Stimulated activated CD4-positive, alpha-beta T cell treated with anti-CD3 and anti-CD28 coated beads, TNF-alpha, amount 100 ng/mL, for 24 hours (primary cell): ENCODE data around the gene PI4KA.
"Not testable (repeated sequence)": the region's sequence is repeated elsewhere in the genome, so short reads cannot be mapped to it uniquely, and the experiment has no call there.

ENCODE experiments used
- DNase-seq, 3 experiments: peaks; one replicate each; pipeline ENCODE4 v3.0.0-alpha.2; 2020; ENCODE audit warnings: low read depth in 3 of 3

Gene PI4KA

DNA sequence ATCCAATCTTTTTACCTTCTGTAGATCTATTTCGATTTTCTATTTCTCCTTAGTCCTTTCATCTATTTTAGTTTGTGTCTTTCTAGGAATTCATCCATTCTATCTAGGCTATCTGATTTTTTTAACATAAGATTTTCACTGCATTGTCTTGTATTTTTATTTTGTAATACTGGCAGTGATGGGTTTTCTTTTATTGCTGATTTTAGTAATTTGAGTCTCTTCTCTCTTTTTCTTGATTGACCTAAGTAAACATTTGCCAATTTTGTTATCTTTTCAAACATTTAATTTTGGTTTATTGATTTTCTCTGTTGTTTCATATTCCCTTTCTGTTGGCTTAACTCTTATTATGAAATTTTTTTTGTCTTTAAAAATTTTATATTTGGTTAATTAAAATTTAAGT lies 192.1 kb downstream of the PI4KA start:
- DNase-seq: no peak

DNA sequence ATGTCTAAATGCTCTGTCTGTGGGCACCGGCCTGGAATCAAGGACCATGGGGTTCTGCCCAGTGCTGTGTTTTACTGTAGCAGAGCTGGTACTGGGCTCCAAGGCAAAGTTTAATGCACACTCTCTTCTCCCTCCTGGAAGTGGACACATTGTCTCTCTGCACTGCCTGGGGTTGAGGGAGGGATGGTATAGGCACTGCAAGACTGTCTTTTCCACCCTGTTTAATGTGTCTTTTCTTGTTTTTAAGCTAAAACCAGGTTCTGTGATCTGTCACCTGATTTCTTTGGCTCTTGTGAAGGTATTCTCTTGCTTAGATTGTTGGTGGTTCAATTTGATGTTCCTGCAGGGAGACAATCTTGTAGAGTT lies 194.0 kb downstream of the PI4KA start:
- DNase-seq: no peak

DNA sequence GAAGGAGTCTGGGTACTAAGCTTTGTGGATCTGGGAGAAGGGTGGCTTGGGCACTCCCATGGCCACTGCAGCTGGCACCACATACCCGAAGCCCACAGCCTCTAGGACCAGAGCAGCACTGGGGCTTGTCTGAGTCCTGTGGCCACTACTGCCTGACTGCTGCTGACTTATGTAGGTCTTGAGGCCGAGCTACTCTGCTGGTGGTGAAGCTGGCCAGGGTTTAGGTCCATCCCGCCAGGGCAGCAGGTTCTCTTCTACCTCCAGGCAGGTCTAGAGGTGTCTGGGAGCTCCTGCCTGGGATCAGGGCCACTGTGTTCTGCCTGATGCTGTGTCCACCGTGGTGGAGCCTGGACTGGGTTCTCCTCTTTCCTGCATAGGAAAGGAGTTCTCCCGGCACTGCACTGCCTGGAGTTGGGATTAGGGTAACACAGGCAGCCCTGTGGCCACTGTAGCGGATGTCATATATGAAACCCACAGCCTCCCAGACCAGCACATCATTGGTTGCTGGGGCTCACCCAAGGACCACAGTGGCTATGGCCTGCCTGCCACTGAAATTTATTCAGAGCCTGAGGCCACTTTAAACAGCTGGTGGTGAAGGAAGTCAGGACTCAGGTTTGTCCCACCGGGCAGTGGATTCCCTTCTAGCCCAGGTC lies 194.5 kb downstream of the PI4KA start:
- DNase-seq: no peak

DNA sequence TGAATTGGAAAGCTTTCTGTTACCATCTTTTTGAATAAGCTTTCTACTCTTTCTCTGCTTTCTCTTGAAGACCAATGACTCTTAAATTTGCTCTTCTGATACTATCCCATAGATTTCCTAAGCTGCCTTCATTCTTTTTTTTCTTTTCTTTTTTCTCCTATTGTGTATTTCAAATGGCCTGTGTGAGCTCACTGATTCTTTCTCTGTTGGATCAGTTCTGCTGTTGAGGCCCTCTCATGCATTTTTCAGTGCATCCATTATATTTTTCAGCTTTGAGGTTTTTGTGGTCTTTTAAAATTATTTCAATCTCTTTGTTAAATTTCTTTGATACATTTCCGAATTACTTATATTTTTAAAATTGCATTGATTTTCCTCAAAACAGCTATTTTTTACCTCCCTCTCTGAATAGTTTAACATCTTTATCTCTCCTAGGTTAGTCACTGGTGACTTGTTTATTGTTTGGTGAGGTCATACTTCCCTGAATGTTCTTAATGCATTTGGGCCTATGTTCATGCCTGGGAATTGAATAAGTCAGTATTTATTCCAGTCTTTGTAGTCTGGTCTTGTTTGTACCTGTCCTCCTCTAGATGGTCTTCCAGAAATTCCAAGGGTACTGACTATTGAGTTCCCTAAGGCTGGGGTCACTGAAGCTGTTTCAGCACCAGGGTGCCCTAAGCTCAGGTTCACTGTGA lies 195.3 kb downstream of the PI4KA start:
- no peak for DNase-seq

DNA sequence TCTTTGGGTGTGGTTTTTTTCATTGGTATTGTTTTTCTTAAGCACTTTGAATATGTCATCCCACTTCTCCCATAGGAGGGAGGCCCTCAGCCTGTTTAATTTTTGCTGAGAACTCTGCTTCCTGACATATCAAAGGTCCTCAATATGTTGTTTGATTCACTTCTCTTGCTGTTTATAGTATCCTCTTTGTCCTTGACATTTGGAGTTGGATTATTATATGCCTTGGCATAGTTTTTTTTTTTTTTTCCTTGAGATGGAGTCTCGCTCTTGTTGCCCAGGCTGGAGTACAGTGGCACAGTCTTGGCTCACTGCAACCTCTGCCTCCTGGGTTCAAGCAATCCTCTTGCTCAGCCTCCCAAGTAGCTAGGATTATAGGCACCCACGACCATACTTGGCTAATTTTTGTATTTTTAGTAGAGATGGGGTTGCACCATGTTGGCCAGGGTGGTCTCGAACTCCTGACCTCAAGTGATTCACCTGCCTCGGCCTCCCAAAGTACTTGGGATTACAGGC lies 196.0 kb downstream of the PI4KA start:
- not testable (repeated sequence) for DNase-seq

DNA sequence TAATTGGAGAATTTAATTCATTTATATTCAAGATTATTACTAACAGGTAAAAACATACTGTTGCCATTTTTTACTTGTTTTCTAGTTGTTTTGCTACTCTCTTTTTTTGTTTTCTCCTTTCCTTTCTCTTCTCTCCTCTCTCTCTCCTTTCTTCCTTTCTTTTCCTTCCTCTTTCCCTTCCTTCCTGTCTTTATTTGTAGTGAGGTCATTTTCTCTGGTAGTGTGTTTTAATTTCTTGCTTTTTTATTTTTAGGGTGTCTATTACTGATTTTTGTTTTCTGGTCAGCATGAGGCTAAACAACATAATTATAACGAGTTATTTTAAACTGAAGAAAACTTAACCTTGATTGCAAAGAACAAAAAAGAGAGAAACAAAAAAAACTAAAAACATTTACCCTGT lies 197.1 kb downstream of the PI4KA start:
- no peak for DNase-seq

DNA sequence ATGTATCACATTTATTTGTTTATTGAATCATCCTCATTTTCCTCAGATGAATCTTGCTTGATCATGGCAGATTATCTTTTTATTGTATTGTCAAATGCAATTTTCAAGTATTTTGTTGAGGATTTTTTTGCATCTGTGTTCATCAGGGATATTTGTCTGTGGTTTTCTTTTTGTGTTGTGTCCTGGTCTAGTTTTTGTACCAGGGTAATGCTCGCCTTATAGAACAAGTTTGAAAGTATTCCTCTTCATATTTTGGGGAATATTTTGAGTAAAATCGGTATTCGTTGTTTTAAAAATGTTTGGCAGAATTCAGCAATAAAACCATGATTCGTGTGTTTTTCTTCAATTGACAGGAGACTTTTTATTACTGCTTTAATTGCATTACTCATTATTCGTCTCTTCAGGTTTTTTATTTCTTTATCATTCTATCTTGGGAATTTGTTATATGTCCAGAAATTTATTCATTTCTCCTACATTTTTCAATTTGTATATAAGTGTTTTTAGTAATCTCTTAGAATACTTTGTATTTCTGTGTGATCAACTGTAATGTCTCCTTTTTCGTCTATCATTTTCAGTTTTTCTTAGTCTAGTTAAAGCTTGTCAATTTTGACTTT lies 198.1 kb downstream of the PI4KA start:
- DNase-seq: no peak

DNA sequence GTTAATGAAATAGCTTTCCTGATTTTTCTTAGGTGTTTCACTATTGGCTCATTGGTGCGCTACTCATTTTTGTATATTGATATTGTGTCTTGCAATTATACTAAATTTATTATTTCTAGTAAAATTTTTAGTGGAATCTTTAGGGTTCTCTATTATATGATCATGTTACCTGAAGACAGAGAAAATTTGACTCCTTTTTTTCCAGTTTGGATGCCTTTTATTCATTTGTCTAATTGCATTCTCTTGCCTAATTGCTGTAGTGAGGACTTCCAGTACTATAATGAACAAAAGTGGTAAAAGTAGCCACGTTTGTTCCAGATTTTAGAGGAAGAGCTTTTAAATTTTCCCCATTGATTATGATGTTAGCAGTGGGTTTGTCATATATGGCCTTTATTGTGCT lies 198.7 kb downstream of the PI4KA start:
- DNase-seq: no peak

DNA sequence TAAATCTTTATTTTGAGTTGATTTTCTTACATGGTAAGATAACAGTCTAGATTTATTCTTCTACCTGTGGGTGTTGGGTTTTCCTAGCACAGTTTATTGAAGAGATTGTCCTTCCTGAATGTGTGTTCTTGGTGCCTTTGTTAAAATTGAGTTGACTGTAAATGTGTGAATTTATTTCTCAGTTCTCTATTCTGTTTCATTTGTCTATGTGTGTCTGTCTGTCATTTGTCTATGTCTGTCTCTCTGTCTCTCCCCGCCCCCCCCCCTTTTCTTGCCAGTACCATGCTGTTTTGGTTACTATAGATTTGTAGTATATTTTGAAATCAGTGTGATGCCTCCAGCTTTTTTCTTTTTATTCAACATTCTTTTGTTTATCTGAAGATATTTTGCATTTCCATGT lies 199.4 kb downstream of the PI4KA start:
- no peak for DNase-seq

DNA sequence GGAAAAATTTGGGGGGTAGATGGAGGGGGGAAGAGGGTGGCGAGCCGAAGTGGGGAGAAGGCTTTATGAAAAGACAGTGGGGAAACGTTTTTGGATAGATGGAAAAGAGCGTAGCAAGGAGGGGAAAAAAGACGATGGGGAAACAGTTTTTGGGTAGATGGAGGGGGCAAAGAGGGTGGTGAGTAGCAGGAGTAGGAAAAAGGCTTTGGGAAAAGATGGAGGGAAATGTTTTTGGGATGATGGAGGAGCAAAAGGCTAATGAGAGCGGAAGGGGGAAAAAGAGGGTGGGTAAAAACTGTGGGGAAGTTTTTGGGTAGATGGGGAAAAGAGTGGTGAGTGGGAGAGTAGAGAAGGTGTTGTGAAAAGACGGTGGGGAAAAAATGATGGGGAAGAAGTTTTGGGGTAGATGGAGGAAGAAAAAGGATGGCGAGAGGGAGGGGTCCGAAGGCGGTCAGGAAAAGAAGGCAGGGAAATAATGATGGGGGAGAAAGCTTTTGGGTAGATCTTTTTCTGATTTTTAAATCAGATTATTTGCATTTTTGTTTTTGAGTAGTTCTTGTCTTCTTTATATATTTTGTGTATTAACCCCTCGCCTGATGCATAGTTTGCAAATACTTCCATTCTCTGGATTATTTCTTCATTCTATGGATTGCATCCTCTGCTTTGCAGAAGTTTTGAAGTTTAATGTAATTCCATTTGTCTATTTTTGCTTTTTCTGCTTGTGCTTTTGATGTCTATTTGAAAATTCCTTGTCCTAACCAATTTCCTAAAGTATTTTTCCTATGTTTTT lies 200.0 kb downstream of the PI4KA start:
- no peak for DNase-seq

DNA sequence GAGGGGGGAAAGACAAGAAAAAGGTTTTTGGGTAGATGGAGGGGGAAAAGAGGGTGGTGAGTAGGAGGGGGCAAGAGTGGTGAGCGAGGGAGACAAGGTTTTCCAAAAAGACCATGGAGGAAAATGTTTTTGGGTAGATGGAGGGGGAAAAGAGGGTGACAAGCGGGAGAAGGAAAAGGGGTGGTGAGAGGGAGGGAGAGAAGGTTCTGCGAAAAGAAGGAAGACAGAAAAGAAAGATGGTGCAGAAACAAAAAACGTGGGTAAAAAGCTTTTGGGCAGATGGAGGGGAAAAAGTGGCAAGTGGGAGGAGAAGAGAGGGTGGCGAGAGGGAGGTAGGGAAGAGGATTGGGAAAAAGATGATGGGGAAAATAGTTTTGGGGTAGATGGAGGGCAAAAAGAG lies 200.6 kb downstream of the PI4KA start:
- DNase-seq: no peak
